ENCODE data around the gene CCDC18.
"Not testable (repeated sequence)": the region's sequence is repeated elsewhere in the genome, so short reads cannot be mapped to it uniquely, and the experiment has no call there.

CCDC18 gene

DNA sequence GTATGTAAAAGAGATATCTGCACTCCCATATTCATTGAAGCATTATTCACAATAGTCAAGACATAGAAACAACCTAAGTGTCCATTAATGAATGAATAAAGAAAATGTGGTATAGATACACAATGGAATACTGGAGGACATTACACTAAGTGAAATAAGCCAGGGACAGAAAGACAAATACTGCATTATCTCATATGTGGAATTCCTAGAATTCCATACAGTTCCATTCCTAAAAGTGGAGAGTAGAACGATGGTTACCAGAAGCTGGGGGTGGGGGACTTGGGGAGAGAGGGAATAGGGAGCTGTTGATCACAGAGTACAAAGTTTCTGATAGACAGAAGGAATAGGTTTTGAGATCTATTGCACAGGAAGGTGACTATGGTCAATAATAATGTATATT is 7.7 kb upstream of the CCDC18 start:
- no peak for DNase-seq

- not testable (repeated sequence) for DNase-seq
Observed at GRCh38 chr1:93174638-93175037, 5.9 kb upstream of the CCDC18 start.

DNA sequence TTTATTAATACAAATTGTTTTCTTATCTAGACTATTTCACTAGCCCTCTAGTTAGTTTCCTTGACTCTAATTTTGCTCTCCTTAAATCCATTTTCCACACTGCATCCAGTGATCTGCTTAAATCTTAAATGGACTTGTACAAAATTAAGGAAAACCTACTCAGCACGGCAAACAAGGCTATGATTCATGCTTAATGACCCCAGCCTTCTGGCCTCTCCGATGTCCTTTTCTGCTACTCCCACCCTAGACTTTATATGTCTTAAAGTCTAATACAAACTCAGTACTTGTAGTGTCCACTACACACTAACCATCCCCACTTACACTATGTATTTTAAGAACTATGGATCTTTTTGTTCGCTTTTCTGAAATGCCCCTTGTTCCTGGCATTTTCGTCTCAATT is 2.5 kb upstream of the CCDC18 start:
- DNase-seq: peak in 1 of 2 experiments; percentile 30

DNA sequence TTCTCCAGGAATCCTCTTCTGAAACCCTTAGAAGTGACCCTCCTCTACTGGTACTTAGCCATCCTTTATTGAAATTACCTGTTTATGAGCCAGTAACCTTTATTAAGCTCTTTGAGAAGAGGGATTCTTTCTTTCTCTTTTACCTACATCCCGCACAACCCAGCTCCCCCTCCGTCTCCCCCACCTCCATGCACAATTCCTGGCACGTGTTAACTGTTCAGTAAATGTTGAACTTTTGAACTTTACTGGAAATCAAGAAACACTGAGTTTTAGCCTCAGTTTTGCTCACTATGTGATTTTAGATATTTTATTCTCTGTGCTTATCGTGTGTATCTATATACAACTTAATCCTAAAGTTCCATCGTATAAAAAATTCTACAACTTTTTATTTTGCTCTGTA is 2.1 kb upstream of the CCDC18 start:
- DNase-seq: no peak

- DNase-seq: peak; percentile 98 to 99
Observed at GRCh38 chr1:93179886-93180722, 420 bp upstream of the CCDC18 start, which contains the start of gene TMED5. Gene TMED5, minus strand, starts transcription at chr1:93180413. Its CDS starts 171 bp downstream, at chr1:93180242.

DNA sequence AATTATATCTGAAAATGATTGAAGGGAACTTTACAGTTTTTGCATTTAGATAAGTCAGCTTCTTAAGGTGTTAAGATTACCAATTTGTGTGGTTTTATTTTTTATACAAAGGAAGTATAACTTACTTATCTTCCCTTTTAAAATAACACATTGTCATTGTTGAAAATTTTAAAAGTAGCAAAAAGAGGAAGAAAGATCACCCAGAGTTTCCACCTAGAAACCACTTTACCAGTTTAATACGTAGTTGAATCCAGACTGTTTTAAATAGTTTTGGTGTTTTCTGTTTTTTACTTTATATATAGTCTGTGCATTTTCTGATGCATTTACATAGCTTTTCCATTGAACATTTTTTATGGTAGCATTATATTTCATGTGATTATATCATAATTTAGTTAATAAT is 6.1 kb downstream of the CCDC18 start:
- no peak for DNase-seq

- DNase-seq: no peak
Observed at GRCh38 chr1:93190432-93190831, 9.9 kb downstream of the CCDC18 start.

- no peak for DNase-seq
Observed at GRCh38 chr1:93194231-93194990, 13.9 kb downstream of the CCDC18 start.

GRCh38 chr1:93196591-93196990 is 16.1 kb downstream of the CCDC18 start:
- no peak for DNase-seq

DNA sequence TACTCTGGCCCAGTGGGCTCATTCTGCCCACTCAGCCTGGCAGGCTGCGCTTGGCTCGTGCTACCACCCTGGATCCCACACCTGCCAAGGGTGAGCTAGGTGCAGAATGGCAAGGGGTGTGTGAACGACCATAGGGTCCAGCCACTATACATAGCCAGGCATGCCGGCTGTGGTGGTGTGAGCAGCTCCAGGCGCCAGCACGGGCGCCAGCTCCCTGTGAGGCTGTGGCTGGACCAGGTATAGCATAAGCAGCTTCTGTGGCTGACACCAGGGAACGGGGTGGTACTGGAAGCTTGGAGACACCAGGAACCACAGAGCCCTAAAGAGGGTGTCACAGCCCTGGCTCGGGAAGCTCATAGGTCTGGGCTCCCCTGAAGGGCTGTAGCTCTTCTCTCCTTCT is 18.6 kb downstream of the CCDC18 start:
- no peak for DNase-seq

DNA sequence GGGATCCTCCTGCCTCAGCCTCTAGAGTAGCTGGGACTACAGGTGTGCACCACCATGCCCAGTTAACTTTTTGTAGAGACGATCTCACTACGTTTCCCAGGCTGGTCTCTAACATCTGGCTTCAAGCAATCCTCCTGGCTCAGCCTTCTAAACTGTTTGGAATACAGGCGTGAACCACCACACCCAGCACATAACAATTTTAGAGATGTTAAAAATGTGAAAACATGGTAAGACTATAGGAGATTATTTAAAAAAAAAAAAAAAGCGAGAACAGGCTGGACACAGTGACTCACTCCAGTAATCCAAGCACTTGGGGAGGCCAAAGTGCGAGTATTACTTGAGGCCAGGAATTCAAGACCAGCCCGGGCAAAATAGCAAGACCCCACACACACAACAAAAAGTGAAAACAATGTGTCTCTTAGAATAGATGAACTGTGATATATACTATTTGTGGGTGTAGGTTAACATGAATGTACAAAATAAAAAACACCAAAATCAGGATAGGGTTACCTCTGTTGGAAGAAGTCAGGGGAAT is 19.6 kb downstream of the CCDC18 start:
- DNase-seq: no peak

- no peak for DNase-seq
Observed at GRCh38 chr1:93200714-93201113, 20.2 kb downstream of the CCDC18 start.

DNA sequence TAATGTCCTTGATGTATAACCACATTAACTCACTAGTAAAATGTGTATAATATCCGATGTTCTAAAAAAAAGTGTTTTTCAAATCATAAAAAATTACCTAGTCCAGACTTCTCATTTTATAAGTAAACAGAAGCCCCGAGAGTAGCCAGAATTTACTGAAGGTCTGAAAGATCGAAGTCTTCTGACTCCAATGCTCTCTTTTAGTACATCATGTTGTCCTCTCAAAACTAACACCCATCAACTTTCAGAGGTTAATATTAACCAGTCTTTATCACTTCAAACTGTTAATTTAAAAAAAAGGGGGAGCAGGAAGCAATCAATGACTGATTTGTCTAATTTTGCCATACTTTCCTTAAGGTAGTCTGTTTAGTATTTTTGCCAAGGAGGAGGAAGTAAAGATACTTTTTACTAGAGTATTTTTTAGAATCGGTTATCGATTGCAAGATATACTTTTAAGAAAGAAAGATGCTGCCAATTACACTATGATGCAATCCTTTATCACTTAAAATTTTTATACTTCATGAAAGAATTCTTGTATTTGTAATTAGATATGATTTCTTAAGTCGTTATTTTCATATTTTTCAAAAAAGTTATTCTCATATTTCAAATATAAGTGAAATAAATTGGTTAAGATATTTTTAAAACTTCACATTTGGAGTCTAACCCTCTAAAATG is 25.5 kb downstream of the CCDC18 start:
- DNase-seq: no peak

DNA sequence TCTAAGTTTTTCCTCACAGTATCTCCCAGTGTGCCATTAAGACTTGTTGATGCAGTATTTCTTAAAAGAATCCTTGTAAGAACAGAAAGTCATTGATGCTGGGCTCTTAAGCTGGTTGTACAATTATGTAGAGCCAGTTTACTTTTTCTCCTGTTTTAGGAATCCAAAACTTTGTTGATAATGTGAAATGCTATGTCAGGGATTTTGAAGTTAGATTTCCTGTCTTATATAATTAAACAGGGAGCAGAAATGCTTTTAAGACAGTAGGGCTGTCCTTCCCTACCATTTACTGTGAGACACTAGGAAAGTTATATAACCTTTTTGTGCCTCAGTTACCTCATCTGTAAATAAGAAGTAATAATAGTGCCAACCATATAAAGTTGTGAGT is 26.0 kb downstream of the CCDC18 start:
- no peak for DNase-seq

- DNase-seq: no peak
Observed at GRCh38 chr1:93207211-93207610, 26.7 kb downstream of the CCDC18 start.

DNA sequence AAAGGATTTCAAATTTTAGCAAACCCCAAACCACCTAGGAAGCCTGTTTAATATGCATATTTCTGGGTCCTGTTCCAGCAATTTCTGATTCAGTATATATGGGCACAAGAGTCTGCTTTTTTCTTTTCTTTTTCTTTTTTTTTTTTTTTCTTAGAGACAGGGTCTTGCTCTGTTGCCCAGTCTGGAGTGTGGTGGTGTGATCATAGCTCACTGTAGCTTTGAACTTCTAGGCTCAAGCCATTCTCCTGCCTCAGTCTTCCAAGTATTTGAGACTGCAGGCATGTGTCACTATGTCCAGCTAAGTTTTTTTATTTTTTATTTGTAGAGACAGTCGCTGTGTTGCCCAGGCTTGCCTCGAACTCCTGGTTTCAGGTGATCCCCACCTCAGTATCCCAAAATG is 34.8 kb downstream of the CCDC18 start:
- DNase-seq: no peak

GRCh38 chr1:93219443-93219842 is 38.9 kb downstream of the CCDC18 start:
- DNase-seq: no peak

- DNase-seq: not testable (repeated sequence)
Observed at GRCh38 chr1:93220716-93221115, 40.2 kb downstream of the CCDC18 start.

DNA sequence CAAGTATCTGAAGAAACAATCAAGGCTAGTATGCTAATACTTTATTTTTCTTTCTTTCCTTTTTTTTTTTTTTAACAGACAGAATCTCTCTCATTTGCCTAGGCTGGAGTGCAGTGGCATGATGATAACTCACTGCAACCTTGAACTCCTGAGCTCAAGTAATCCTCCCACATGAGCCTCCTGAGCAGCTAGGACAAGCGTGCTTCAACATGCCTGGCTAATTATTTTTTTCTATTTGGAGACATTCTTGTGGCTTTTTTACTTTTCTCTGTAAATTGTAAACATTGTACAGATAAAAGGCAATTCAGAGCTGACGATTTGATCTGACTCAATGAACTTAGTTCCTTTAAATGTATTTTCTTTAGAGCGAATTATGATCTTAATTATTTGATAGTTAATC is 41.4 kb downstream of the CCDC18 start:
- no peak for DNase-seq

GRCh38 chr1:93223023-93223675 is 42.6 kb downstream of the CCDC18 start:
- DNase-seq: no peak

DNA sequence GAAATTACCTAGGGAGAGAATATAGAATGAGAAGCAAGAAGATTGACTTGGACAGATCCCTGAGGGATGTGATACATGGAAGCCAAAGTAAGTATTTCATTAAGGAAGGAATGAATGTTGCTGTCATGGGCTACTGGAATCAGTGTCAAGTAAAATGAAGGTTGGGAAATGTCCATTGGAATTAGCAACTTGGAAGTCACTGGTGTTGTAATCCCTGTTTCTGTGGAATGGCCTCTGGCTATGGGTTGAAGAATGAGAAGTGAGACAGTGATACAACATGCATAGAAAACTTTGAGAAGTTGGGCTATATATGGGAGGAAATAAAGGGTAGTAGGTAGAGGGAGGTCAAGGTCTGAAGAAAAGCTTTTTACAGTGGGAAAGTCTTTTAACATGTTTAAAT is 54.7 kb downstream of the CCDC18 start:
- DNase-seq: no peak

- no peak for DNase-seq
Observed at GRCh38 chr1:93237021-93237420, 56.5 kb downstream of the CCDC18 start.

GRCh38 chr1:93238425-93238824 is 57.9 kb downstream of the CCDC18 start:
- no peak for DNase-seq

Measured in NCI-H446 (cell line).